ENCODE data around the gene DNAJB14.
"Not testable (repeated sequence)": the region's sequence is repeated elsewhere in the genome, so short reads cannot be mapped to it uniquely, and the experiment has no call there.

Gene DNAJB14

GRCh38 chr4:99946356-99947189, at the start of gene DNAJB14:
Gene DNAJB14 (minus strand): TSS chr4:99946618. CDS start chr4:99946571, 47 bp downstream.
- peak; percentile 83 for DNase-seq

- DNase-seq: no peak
These were observed 45.3 kb upstream of the DNAJB14 start for GRCh38 chr4:99991741-99992140.

DNA sequence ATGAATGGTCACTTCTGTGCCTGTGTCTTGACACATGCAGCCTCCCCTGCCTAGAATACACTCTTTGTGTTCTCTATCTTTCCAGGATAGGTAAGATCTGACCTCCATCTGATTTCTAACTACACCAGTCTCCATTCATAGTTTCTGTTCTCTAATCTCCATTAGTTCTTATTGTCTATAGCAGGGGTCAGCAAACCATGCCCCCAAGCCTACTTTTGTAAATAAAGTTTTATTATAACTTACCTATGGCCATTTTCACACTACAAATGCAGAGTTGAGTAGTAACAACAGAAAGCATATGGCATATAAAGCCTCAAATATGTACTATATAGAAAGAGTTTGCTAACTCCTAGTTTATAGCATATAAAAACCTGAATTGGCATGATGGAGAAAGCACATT, 41.3 kb upstream of the DNAJB14 start:
- DNase-seq: no peak

GRCh38 chr4:99986792-99987191, 40.4 kb upstream of the DNAJB14 start:
- DNase-seq: no peak

- DNase-seq: no peak
These were observed 37.0 kb upstream of the DNAJB14 start for GRCh38 chr4:99983289-99983943.

- no peak for DNase-seq
These were observed 33.5 kb upstream of the DNAJB14 start for GRCh38 chr4:99979872-99980271.

GRCh38 chr4:99971453-99972111, 25.2 kb upstream of the DNAJB14 start:
- DNase-seq: no peak

DNA sequence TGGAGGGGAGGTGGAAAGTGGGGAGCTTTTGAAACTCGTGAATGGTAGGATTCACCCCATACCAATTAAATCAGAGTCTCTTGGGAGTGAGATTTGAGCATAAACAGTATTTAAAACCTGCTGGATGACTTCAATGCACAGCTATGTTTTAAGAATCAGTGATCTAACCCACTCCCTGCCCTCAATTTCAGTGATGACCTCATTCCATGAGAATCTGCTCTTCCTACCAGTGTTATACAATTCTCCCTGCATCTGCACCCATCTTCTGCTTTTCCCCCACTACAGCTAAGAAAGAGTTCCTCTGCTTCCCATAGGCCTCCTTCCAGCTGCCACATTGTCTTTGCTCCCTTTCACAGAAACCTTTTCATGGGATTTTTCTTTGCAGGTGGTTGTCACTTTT, 21.9 kb upstream of the DNAJB14 start:
- no peak for DNase-seq

DNA sequence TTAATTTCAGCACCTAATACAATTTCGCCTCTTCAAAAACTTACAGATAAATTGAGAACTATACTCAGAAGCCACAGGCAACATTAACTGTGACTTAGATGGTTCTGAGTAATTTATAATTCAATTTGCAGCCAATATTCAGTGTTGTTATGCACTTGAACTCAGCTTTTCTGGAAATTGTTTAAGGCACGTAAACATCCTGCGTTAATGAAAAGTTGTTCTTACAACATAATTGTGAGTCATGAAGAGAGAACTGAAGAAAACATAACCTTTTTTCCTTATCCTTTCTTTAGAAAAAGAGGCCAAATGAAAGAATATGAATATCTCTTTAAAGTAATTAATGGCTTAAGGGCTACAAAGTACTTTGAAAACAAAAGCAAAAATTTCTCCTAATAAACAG, 20.3 kb upstream of the DNAJB14 start:
- DNase-seq: no peak

- peak; percentile 33 for DNase-seq
These were observed 19.4 kb upstream of the DNAJB14 start for GRCh38 chr4:99965674-99966350.

- DNase-seq: no peak
These were observed 18.8 kb upstream of the DNAJB14 start for GRCh38 chr4:99965173-99965572.

- DNase-seq: no peak
These were observed 15.3 kb upstream of the DNAJB14 start for GRCh38 chr4:99961711-99962110.

GRCh38 chr4:99960648-99961047, 14.2 kb upstream of the DNAJB14 start:
- no peak for DNase-seq

DNA sequence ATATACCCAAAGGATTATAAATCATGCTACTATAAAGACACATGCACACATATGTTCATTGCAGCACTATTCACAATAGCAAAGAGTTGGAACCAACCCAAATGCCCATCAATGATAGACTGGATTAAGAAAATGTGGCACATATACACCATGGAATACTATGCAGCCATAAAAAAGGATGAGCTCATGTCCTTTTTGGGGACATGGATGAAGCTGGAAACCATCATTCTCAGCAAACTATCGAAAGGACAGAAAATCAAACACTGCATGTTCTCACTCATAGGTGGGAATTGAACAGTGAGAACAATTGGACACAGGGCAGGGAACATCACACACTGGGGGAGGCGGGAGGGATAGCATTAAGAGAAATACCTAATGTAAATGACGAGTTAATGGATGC, 11.8 kb upstream of the DNAJB14 start:
- DNase-seq: not testable (repeated sequence)

- no peak for DNase-seq
These were observed 4.5 kb upstream of the DNAJB14 start for GRCh38 chr4:99950913-99951254.

DNA sequence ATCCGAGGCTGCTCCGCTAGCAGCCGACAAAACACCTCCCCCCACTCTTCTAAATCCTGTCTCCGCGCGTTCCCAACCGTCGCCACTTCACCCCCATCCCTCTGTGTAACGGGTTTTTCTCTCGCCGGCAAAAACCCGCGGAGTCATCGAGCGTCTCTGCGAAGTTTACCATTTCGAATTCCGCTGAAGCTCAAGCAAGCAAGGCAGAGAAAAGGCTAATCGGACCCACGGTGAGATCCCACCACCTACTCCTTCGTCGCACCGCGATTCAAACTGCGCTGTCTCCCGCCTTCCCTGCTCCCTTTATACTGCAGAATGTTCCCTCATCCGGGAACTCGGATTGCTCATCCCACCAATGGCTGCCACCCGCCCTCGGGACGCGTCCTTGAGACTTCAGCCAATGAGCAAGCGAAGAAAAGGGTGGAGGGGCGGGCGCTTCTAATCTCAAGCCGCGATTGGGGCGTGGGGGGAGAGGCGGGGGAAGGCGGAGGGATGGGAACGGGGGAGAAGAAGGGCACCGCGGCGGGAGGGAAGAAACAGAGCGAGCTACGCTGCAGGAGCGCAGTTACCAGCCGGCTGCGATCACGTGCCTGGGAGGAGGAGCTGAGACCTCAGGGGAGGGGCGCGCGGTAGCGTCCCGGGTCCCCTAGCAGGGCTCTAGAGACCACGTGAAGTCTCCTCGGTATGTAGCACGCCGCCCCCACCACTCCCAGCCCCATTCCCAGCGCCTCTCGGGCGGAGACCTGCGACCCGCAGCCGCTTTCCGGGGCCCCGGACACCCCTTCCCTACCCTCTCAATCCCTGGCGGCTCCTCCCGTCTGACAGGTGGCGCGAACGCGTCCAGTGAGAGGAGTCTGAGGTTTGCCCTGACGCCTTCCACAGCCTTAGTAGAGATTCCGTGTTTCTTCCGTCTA, 3.8 kb upstream of the DNAJB14 start, which contains the start of gene H2AZ1:
TSS of gene H2AZ1 (minus strand) at position 277 of the 914 bp plus-strand sequence. CDS start at position 172, 105 bp downstream.
- DNase-seq: peak; percentile 99

DNA sequence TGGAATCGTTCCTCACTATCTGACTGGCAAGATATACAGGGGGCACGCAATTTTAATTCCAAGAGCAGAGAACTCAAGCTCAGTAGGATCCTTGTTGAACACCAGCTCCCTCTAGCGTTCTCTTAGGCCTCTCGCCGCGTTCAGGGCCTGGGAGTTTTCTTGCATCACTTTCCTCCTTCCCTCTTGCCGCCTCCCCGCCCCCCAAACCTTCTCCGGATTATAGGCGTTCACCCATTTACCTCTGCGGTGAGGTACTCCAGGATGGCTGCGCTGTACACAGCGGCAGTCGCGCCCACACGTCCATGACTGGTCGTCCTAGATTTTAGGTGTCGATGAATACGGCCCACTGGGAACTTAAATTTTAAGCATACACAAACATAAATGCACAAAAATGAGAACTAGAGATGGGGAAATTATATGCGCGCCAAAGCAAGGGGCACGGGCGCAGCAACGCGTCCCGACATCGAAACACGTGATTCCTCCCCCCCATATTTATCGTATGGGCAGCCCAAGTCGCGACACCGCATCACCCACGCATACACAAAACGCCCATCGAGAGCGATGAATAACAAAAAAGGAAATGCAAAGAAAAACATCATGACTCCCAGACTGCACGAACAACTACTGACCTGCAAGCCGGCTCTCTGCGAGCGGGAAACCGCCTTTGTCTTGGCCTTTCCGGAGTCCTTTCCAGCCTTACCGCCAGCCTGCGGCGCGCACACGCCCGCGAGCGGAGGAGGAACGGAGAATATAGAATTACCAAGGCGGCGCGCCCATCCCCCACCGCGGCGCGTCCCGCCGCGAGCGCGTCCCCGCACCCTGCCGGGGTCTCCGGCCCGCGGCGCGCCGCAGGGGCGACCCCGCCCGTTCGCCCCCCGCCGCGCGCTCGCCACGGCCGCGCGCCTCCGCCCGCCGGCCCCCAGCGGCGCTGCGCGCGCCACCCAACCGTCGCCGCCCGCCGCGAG, 2.9 kb upstream of the DNAJB14 start:
- DNase-seq: peak; percentile 94

DNA sequence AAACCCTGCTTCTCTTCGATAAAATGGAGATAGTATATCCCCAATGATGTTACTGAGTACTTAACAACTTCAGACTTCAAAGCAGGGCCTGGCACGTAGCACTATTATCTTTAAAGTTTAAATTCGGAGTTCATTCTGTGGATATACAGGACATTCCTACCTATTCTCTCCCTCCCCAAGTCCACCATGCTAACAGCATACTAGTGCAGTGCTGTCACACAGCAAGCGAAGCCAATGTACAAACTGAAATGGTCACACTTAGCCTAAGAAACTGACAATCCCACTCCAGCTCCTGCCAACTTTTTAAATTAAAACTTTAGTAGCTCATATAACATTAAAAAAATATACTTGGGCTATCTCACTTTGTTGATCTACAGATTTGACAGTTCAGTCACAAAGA, 1.2 kb upstream of the DNAJB14 start:
- no peak for DNase-seq

DNA sequence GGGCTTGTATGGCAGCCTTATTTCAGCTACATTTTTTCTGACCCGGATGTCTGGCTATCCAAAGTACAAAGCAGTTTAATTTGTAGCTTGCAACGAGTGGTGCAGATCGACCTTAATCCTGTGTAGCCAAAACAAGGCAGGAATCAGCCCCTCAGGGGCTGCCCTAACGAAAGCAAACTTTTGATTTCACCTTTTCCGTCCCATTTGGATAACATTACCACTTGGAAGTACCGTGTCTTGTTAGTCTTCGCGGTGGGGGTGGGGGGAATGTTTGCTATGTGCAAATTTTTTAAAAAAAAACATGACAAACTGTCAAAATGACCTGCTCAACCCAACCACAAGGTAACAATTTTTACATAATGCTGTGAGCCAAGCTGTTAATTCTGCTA, 766 bp upstream of the DNAJB14 start:
- DNase-seq: peak; percentile 15

DNA sequence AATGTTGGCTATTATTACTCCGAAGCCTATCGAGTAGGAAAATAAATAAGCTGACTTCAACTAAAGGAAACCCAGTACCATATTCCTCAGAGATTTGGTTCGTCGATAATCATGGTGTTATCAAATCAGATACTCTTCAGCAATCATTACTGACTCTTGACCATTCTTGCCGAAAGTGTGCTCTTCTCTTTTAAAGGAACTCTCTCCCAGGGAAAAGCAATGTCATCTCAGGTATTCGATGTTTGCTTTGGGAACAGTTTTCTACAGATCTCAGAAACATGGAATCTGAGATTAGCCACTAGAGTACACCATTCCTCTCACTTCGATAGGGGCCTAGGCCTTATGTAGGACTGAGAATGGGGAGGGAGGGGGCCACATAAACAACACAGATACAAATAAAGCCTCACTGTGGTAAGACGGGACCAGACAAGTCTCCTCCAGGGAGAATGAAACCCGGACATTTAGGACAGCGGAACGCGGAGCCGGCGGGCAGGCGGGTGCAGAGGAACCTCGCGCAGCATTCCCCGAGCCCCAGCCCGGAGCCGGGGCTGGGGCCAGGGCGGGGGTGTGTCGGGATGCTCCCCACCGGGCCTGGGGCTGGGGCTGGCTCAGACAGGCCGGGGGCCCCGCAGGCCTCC, 581 bp downstream of the DNAJB14 start:
- no peak for DNase-seq
